HTERT RPE-1 (cell line): ENCODE data around the gene ZNHIT3.
"Not testable (repeated sequence)": the region's sequence is repeated elsewhere in the genome, so short reads cannot be mapped to it uniquely, and the experiment has no call there.

ENCODE experiments used
- in situ Hi-C: fragments of 300-500 bp; cut with MboI; formaldehyde crosslinking; loops from 4 replicates; pipeline ENCODE4 v1.14.3; 2020; ENCODE audit warnings: low sequenced_read_pairs

The ZNHIT3 gene

GRCh38 chr17:36482611-36483504 lies 3.6 kb upstream of the ZNHIT3 start:
- in situ Hi-C loops, result no loop called here

- in situ Hi-C loops, result not testable (repeated sequence)
Measured at GRCh38 chr17:36484021-36484420, 2.5 kb upstream of the ZNHIT3 start.

- in situ Hi-C loops, result no loop called here
Measured at GRCh38 chr17:36485027-36485426, 1.5 kb upstream of the ZNHIT3 start.

- in situ Hi-C loops, result no loop called here
Measured at GRCh38 chr17:36485805-36486203, 677 bp upstream of the ZNHIT3 start.

GRCh38 chr17:36493956-36494355 lies 7.5 kb downstream of the ZNHIT3 start:
- in situ Hi-C loops, result no loop called here

GRCh38 chr17:36494674-36495073 lies 8.2 kb downstream of the ZNHIT3 start:
- in situ Hi-C loops, result no loop called here

GRCh38 chr17:36495076-36495578 lies 8.6 kb downstream of the ZNHIT3 start:
- in situ Hi-C loops, result no loop called here

- in situ Hi-C loops, result no loop called here
Measured at GRCh38 chr17:36496018-36496789, 9.7 kb downstream of the ZNHIT3 start.

GRCh38 chr17:36498155-36498554 lies 11.7 kb downstream of the ZNHIT3 start:
- in situ Hi-C loops, result no loop called here

- in situ Hi-C loops, result no loop called here
Measured at GRCh38 chr17:36498560-36499300, 12.2 kb downstream of the ZNHIT3 start.

- in situ Hi-C loops, result no loop called here
Measured at GRCh38 chr17:36500745-36501225, 14.3 kb downstream of the ZNHIT3 start.

GRCh38 chr17:36501351-36501750 lies 14.9 kb downstream of the ZNHIT3 start:
- in situ Hi-C loops, result no loop called here

GRCh38 chr17:36501963-36502362 lies 15.5 kb downstream of the ZNHIT3 start:
- in situ Hi-C loops, result no loop called here

GRCh38 chr17:36503456-36504155 lies 17.1 kb downstream of the ZNHIT3 start:
- in situ Hi-C loops, result no loop called here

GRCh38 chr17:36504156-36504545 lies 17.7 kb downstream of the ZNHIT3 start:
- in situ Hi-C loops, result no loop called here

GRCh38 chr17:36505171-36505570 lies 18.7 kb downstream of the ZNHIT3 start:
- in situ Hi-C loops, result no loop called here

GRCh38 chr17:36506249-36506826 lies 19.9 kb downstream of the ZNHIT3 start:
- in situ Hi-C loops, result no loop called here

- in situ Hi-C loops, result no loop called here
Measured at GRCh38 chr17:36506831-36507230, 20.4 kb downstream of the ZNHIT3 start.

- in situ Hi-C loops, result no loop called here
Measured at GRCh38 chr17:36507266-36507665, 20.8 kb downstream of the ZNHIT3 start.

GRCh38 chr17:36508439-36508838 lies 22.0 kb downstream of the ZNHIT3 start:
- in situ Hi-C loops, result not testable (repeated sequence)
